ENCODE measurements around the gene RABGGTA. TPM values are rescaled to one million over a fixed set of nuclear protein-coding genes. Genes with fewer than 3 reads are reported as not detected.

Gene RABGGTA
- total and polyA plus RNA-seq, 2 donors (not counting 1 experiment from before 2014, with no cell fraction given), result 15.1 to 21.0 TPM

- Histone ChIP-seq H3K27me3 (ENCODE audit: control insufficient read depth, insufficient read depth, low read length) (no peaks in the 10 kb centered on the region), H3K4me2 (ENCODE audit: extremely low read depth, insufficient read depth, low read length) (no peak overlapping the region), H4K20me1 (ENCODE audit: control insufficient read depth, extremely low read depth, insufficient read depth, low read length) (no peaks in the 10 kb centered on the region), H2AFZ (ENCODE audit: low read length) (no peak overlapping the region), H3K9me3 (ENCODE audit: control insufficient read depth, insufficient read depth, low read depth, low read length) (no peaks in the 10 kb centered on the region), H3K36me3 (ENCODE audit: control insufficient read depth, insufficient read depth, low read length) (no peaks in the 10 kb centered on the region), H3K4me1 (ENCODE audit: control insufficient read depth, extremely low read depth, insufficient read depth, low read length) (no peaks in the 10 kb centered on the region), H3K9ac (ENCODE audit: insufficient read depth, low read length) (no peak overlapping the region), H3K27ac (ENCODE audit: insufficient read depth, low read length) (no peak overlapping the region), H3K4me3 (replicated peaks in 1 of 4; ENCODE audit: control extremely low read depth in 1 of 4, insufficient read depth in 1 of 4, low read depth in 3 of 4, low read length in 4 of 4) (no peak overlapping the region), H3K79me2 (ENCODE audit: control insufficient read depth, insufficient read depth, low read length) (no peaks in the 10 kb centered on the region)
- DNase-seq (ENCODE audit: low read depth in 2 of 2), result no peak
- no peak for TF ChIP-seq EZH2 (IDR thresholded peaks at IDR 0.05; ENCODE audit: low read length, missing control alignments)
- TF ChIP-seq CTCF (conservative IDR thresholded peaks at IDR 0.05 in 1 of 2, IDR thresholded peaks at IDR 0.05 in 1 of 2; ENCODE audit: low read depth in 1 of 2, low read length in 2 of 2), result no peak
These were observed 14.4 kb downstream of the RABGGTA start for GRCh38 chr14:24256960-24257359.

GRCh38 chr14:24255931-24256711 lies 15.3 kb downstream of the RABGGTA start:
- no peak for TF ChIP-seq CTCF (conservative IDR thresholded peaks at IDR 0.05 in 1 of 2, IDR thresholded peaks at IDR 0.05 in 1 of 2; ENCODE audit: low read depth in 1 of 2, low read length in 2 of 2)
- H3K4me3 ChIP-seq (replicated peaks in 1 of 4; ENCODE audit: control extremely low read depth in 1 of 4, insufficient read depth in 1 of 4, low read depth in 3 of 4, low read length in 4 of 4), result no peak overlapping the region
- no peak overlapping the region for H3K4me2 ChIP-seq (ENCODE audit: extremely low read depth, insufficient read depth, low read length)
- no peak for DNase-seq (ENCODE audit: low read depth in 2 of 2)
- no peaks in the 10 kb centered on the region for H3K4me1 ChIP-seq (ENCODE audit: control insufficient read depth, extremely low read depth, insufficient read depth, low read length)
- H3K27ac ChIP-seq (ENCODE audit: insufficient read depth, low read length), result no peak overlapping the region
- no peaks in the 10 kb centered on the region for H3K36me3 ChIP-seq (ENCODE audit: control insufficient read depth, insufficient read depth, low read length)
- H3K9ac ChIP-seq (ENCODE audit: insufficient read depth, low read length), result no peak overlapping the region
- H4K20me1 ChIP-seq (ENCODE audit: control insufficient read depth, extremely low read depth, insufficient read depth, low read length), result no peaks in the 10 kb centered on the region
- no peaks in the 10 kb centered on the region for H3K79me2 ChIP-seq (ENCODE audit: control insufficient read depth, insufficient read depth, low read length)
- H3K27me3 ChIP-seq (ENCODE audit: control insufficient read depth, insufficient read depth, low read length), result no peaks in the 10 kb centered on the region
- no peaks in the 10 kb centered on the region for H3K9me3 ChIP-seq (ENCODE audit: control insufficient read depth, insufficient read depth, low read depth, low read length)
- no peak overlapping the region for H2AFZ ChIP-seq (ENCODE audit: low read length)

GRCh38 chr14:24255438-24255837 lies 16.0 kb downstream of the RABGGTA start:
- no peaks in the 10 kb centered on the region for H3K27me3 ChIP-seq (ENCODE audit: control insufficient read depth, insufficient read depth, low read length)

More at GRCh38 chr14:24255438-24255837, 16.0 kb downstream of the RABGGTA start:
- no peaks in the 10 kb centered on the region for H3K4me1 ChIP-seq (ENCODE audit: control insufficient read depth, extremely low read depth, insufficient read depth, low read length)
- no peaks in the 10 kb centered on the region for H3K9me3 ChIP-seq (ENCODE audit: control insufficient read depth, insufficient read depth, low read depth, low read length)
- H3K36me3 ChIP-seq (ENCODE audit: control insufficient read depth, insufficient read depth, low read length), result no peaks in the 10 kb centered on the region
- H4K20me1 ChIP-seq (ENCODE audit: control insufficient read depth, extremely low read depth, insufficient read depth, low read length), result no peaks in the 10 kb centered on the region
- no peaks in the 10 kb centered on the region for H3K79me2 ChIP-seq (ENCODE audit: control insufficient read depth, insufficient read depth, low read length)
- H3K4me3 ChIP-seq (replicated peaks in 1 of 4; ENCODE audit: control extremely low read depth in 1 of 4, insufficient read depth in 1 of 4, low read depth in 3 of 4, low read length in 4 of 4), result no peak overlapping the region
- no peak overlapping the region for H3K9ac ChIP-seq (ENCODE audit: insufficient read depth, low read length)
- H3K4me2 ChIP-seq (ENCODE audit: extremely low read depth, insufficient read depth, low read length), result no peak overlapping the region
- H3K27ac ChIP-seq (ENCODE audit: insufficient read depth, low read length), result no peak overlapping the region
- DNase-seq (ENCODE audit: low read depth in 2 of 2), result no peak
- TF ChIP-seq CTCF (conservative IDR thresholded peaks at IDR 0.05 in 1 of 2, IDR thresholded peaks at IDR 0.05 in 1 of 2; ENCODE audit: low read depth in 1 of 2, low read length in 2 of 2) (no peak), EZH2 (IDR thresholded peaks at IDR 0.05; ENCODE audit: low read length, missing control alignments) (no peak)
- no peak overlapping the region for H2AFZ ChIP-seq (ENCODE audit: low read length)
